Sigmoid colon (tissue), 4 donors: ENCODE measurements around the gene PIWIL4.

Source experiments
- EP300 ChIP-seq, 4 donors: sonication (generic); formaldehyde crosslinking; IDR thresholded peaks; one replicate each; pipeline ENCODE4 v1.6.1; 2017; ENCODE audit warnings: antibody characterized with exemption in 4 of 4
- POLR2A ChIP-seq, 2 donors: fragments of 450-650 bp; IDR thresholded peaks; one replicate each; pipeline ENCODE4 v1.6.1; 2016; ENCODE audit warnings: antibody characterized with exemption in 2 of 2, mild to moderate bottlenecking in 2 of 2, moderate library complexity in 2 of 2
- POLR2AphosphoS5 ChIP-seq, 4 donors: sonication (generic); formaldehyde crosslinking; IDR thresholded peaks; one replicate each; pipeline ENCODE4 v1.6.1; 2017; ENCODE audit warnings: antibody characterized with exemption in 4 of 4
- TF ChIP-seq, protein P1 (sequence below), 4 experiments: fragments of 450-650 bp in 3 of 4; fragments of 200-600 bp in 1 of 4; IDR thresholded peaks; one replicate each; pipeline ENCODE4 v1.5.1; 2016 to 2019; ENCODE audit warnings: antibody characterized with exemption in 4 of 4, mild to moderate bottlenecking in 3 of 4, moderate library complexity in 2 of 4

DNA sequence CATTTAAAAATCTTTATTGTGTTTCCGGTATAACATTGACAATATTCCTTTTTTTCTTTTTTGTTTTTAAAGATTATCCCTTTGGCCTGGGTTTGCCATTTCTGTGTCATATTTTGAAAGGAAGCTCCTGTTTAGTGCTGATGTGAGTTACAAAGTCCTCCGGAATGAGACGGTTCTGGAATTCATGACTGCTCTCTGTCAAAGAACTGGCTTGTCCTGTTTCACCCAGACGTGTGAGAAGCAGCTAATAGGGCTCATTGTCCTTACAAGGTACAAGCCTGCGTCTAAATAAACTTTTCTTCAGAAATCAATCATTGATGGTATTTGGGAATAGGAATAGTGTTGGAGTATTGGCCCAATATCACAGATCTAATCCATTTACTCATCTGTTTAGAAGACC, 19.8 kb downstream of the PIWIL4 start:
- TF ChIP-seq, protein P1, sequence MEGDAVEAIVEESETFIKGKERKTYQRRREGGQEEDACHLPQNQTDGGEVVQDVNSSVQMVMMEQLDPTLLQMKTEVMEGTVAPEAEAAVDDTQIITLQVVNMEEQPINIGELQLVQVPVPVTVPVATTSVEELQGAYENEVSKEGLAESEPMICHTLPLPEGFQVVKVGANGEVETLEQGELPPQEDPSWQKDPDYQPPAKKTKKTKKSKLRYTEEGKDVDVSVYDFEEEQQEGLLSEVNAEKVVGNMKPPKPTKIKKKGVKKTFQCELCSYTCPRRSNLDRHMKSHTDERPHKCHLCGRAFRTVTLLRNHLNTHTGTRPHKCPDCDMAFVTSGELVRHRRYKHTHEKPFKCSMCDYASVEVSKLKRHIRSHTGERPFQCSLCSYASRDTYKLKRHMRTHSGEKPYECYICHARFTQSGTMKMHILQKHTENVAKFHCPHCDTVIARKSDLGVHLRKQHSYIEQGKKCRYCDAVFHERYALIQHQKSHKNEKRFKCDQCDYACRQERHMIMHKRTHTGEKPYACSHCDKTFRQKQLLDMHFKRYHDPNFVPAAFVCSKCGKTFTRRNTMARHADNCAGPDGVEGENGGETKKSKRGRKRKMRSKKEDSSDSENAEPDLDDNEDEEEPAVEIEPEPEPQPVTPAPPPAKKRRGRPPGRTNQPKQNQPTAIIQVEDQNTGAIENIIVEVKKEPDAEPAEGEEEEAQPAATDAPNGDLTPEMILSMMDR (IDR thresholded peaks at IDR 0.05) = no peak
- TF ChIP-seq POLR2AphosphoS5 (IDR thresholded peaks at IDR 0.05) (no peak), POLR2A (IDR thresholded peaks at IDR 0.05) (no peak), EP300 (IDR thresholded peaks at IDR 0.05) (no peak)
